NK-92 treated with Interleukin-12 subunit alpha and Interleukin-12 subunit beta, amount 100 ng/mL, for 24 hours (cell line): ENCODE data around the gene ST7.
"Not testable (repeated sequence)": the region's sequence is repeated elsewhere in the genome, so short reads cannot be mapped to it uniquely, and the experiment has no call there.

ENCODE experiments used
- DNase-seq: peaks from one replicate; lab custom pipeline; 2025; lab: John Stamatoyannopoulos, UW

ST7 gene

GRCh38 chr7:117229350-117229749, 276.0 kb downstream of the ST7 start:
- DNase-seq, result no peak

- DNase-seq, result no peak
These were observed 277.2 kb downstream of the ST7 start for GRCh38 chr7:117230276-117231046.

DNA sequence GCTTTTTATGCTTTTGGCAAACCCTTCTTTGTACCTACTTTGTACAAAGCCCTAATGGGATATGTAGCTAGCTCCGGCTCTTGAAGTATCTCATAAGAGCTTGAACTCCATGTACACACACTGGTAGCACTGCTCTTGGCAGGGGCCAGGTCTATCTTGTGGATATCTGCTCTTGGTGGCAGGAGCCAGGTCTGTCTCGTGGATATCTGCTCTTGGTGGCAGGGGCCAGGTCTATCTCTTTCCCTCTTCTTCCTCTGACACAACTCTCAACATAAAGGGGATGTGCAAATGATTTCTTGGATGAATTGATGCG, 277.7 kb downstream of the ST7 start:
- DNase-seq, result no peak

DNA sequence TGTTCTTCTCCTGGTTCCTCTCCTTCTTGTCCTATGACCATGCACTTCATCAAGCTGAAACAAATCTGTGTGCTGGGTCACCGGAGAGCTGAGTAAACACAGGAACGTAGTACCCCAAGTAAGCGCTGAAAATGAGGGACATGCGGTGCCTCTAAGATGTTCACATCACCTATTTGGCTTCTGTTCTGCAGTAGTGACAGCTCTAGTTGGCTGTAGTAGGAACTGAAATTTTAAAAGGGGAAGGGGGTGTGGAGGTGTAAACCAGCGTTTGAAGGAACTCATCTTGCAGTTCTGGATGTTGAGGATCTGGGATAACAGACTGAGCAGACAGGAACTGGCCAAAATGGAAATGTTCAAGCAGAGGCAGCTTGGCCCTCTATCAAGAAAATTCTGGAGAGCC, 284.3 kb downstream of the ST7 start:
- DNase-seq, result no peak

- no peak for DNase-seq
These were observed 285.2 kb downstream of the ST7 start for GRCh38 chr7:117238472-117238871.

- no peak for DNase-seq
These were observed 285.6 kb downstream of the ST7 start for GRCh38 chr7:117238937-117239336.

- no peak for DNase-seq
These were observed 287.8 kb downstream of the ST7 start for GRCh38 chr7:117241088-117241487.

- DNase-seq, result no peak
These were observed 290.1 kb downstream of the ST7 start for GRCh38 chr7:117243390-117243789.

GRCh38 chr7:117245703-117246102, 292.4 kb downstream of the ST7 start:
- not testable (repeated sequence) for DNase-seq

GRCh38 chr7:117247809-117248208, 294.5 kb downstream of the ST7 start:
- no peak for DNase-seq

GRCh38 chr7:117248829-117249228, 295.5 kb downstream of the ST7 start:
- no peak for DNase-seq

DNA sequence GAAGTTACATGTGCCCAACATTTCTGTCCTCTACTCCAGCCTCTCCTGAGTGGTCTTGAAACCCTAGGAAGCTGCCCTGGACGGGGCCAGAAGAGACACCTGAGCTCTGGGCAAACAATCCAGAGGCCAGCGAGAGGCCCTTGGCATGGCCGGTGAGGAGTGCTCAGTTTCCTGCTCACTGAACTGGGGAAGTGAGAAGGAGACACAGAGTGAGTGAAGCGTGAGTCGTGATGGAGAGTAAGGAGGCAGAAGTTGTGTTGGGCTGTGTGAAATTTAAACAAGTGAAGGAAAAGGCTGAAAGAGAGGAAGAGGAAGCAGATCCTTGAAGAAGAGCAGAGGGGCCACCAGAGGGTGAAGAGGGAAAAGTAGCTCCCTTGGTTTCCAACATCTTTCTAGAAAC, 296.4 kb downstream of the ST7 start:
- DNase-seq, result no peak

GRCh38 chr7:117250245-117250644, 296.9 kb downstream of the ST7 start:
- no peak for DNase-seq

GRCh38 chr7:117250801-117251200, 297.5 kb downstream of the ST7 start:
- no peak for DNase-seq

- no peak for DNase-seq
These were observed 298.4 kb downstream of the ST7 start for GRCh38 chr7:117251687-117252086.

DNA sequence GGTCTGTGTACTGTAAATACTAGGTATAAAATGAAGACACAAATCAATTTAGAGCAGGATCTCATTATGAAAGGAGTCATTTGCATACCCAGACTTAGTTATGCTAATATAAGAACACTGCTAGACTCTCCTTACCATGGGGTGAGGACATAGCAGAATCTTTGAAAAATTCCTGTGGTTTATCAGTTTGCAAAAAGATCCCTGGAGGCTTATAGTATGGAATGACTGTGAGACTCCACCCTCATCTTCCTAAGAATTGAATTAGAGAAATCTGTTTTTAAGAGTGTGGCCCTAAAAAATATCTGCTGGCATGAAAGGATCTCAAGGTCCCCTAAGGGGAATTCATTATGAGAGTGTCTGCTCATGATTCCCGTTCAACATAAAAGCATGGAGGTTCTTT, 306.3 kb downstream of the ST7 start:
- DNase-seq, result no peak

- DNase-seq, result no peak
These were observed 309.2 kb downstream of the ST7 start for GRCh38 chr7:117262546-117262945.

- DNase-seq, result no peak
These were observed 311.4 kb downstream of the ST7 start for GRCh38 chr7:117264716-117265115.

GRCh38 chr7:117269417-117269816, 316.1 kb downstream of the ST7 start:
- no peak for DNase-seq

GRCh38 chr7:117269886-117270285, 316.6 kb downstream of the ST7 start:
- no peak for DNase-seq

DNA sequence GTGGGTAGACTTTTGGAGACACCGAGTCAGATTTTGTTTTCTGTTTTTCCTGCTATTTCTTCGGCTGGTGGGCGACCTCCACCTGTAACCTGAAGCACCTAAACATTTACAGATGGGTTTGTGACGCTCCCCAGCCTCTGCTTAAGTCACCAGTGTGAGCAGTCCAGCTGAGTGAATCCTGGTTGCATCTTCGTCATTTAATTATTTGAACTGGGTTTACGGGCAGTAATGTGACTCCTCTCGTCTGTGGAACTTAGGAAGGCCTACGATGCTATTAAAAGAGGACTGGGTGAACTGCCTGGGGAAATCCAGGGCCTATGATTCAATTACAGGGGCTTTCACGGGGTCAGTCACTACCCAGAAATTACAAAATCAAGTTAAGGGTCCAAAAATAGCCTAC, 317.1 kb downstream of the ST7 start:
- no peak for DNase-seq

DNA sequence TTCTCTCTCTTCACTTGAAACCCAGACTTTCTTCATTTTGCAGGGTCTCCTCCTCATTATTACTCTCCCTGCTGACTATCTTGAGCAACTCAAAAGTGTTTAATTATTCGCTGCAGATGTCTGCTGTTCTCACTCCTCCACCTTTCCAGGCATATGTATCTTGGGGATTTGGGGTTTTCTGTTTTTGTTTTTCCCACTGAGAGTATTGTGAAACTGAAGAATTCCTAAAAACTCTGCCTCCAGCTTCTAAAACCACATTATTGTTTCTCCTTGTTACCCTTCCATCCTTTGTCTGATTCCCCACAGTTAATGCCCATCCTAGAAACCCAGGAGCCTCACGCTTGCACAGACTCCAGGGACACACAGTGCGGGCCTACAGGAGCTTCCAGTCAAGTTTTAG, 318.3 kb downstream of the ST7 start:
- DNase-seq, result no peak

DNA sequence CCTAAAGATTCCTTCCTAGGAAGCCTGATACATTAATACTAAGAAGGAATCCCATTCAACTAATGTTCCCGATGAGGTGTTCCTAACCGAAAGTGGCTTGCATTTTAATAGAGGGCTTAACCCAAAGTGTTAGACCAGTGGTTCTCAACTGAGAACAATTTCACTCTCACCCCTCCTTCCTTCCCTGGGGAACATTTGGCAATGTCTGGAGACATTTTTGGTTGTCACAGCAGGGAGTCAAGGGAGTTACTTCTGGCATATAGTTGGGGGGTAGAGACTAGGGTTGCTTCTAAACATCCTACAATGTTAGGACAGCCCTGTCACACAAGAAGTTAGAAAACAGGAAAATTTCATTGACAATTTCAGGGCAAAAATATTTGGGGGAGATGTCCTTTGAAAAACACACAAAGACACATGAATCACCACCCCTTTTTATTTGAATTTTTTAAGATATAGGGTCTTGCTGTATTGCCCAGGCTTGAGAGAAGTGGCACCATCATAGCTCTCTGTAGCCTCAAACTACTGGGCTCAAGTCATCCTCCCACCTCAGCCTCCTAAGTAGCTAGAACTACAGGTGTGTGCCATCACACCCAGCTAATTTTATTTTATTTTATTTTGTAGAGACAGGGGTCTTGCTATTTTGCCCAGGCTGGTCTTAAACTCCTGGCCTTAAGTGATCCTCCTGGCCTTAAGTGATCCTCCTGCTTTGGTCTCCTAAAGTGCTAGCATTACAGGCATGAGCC, 318.9 kb downstream of the ST7 start:
- no peak for DNase-seq

DNA sequence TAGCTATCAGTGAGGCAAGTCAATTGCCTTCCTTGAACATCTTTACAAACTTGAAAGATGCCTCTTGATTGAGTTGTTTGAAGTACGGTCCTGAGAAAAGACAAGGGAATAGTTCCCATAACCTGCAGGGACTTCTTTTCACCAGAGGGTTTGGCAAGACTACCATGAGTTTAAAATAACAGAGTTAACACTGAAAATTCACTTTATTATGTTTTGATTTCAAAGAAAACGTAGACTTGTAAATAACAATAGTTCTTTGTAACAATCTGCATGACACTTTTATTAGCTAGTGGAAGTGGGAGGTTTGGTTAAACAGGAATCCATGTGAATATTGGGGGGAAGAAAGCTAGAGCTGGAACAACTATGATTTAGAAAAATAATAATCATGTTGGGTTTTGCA, 320.0 kb downstream of the ST7 start:
- no peak for DNase-seq
